ENCODE measurements around the gene ZC3H12C.

The ZC3H12C gene

DNA sequence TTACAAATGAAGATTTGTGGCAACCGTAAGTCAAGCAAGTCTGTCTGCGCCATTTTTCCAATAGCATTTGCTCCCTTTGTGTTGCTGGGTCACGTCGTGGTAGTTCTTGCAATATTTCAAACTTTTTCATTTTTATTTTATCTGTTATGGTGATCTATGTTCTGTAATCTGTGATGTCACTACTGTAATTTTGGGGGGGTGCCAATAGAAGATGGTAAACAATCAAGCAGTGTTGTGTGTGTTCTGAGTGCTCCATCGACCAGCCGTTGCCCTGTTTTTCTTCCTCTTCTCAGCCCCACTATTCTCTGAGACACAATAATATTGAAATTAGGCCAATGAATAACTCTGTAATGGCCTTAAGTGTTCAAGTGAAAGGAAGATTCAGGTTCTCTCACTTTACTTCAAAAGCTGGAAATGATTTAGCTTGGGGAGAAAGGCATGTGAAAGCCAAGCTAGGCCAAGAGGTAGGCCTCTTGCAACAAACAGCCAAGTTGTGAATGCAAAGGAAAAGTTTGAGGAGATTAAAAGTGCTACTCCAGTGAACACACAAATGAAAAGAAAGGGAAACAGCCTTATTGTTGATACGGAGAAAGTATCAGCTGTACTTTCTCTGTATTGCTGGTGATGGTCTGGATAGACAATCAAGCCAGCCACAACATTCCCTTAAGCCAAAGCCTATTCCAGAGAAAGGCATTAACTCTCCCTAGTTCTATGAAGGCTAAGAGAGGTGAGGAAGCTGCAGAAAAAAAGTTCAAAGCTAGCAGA lies 7.5 kb downstream of the ZC3H12C start:
- DNase-seq, result no peak

DNA sequence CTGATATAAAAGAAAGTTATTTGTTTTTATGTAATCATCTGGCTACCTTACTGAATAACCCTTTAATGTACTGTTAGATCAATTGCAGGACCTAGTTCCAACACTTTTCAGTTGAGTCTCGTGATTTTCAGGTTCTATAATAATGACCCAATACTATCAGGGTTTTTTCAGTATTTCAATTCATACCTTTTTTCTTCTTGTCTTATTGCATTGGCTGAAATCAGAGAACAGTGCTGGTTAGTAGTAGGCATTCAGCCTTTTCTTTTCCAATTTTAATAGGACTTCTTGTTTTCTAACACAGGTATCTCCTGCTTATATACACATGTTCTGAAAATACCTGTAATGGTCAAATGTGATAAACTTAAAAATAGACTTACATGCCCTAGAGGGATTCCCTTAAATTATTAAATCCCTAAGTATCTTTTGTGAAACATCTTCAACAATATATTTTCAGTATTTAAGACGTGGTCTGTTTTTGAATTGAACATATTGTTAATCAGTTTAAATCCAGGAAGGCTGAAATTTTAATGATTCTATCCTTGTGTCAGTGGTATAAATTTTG lies 13.6 kb downstream of the ZC3H12C start:
- DNase-seq, result no peak

DNA sequence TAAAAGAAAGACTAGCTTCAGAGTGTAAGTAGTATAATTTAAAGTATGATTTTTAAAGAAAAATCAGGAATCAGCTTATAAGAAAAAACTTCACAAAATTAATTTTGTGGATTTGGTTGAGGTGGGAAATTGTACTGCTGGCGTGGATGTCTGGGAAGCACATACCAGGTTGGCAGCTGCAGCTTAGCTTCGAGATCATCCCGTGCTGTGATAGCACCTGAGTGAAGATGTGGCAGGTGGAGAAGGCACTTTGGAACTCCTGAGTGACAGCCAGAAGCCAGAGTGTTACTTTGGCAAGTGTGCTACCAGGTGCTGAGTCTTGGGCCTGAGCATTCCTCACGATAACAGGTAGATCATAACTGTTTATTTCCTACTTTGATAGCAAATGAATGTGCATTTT lies 17.7 kb downstream of the ZC3H12C start:
- no peak for DNase-seq

DNA sequence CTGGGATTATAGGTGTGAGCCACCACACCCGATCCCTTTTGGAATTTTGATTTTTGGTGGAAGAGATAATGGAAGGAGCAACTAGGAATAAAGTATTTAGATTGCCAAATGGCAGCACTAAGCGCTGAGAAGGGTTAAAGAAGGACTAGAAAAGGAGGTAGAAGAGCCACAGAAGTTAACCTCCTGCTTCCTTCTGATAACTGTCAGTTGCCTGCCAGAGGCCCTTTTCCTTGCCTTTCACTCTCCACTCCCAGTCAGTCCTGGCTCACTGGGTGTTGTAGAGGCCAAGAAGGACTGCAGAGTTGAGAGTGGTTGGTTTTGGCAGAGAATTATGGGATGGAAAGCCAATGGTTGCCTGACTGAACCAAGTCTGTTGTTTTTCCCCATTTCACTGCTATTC lies 19.3 kb downstream of the ZC3H12C start:
- DNase-seq, result no peak

DNA sequence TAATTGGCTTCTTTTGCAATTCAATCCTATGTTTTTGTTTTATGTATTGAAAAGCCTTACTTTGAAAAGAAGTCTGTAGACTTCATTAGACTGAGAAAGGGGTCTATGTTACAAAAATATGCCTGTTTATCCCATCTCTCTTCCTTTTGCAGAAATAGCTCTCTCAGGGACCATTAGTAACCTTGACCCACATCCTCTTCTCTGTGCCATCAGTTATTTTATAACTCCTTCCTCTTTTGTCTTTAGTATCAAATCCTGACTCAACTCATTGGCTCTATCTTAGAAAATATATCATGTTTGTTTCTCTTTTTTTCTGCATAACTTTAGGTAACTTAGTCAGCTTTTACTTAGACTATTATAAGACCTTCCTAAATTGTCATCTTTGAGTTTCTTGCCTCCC lies 20.3 kb downstream of the ZC3H12C start:
- no peak for DNase-seq

DNA sequence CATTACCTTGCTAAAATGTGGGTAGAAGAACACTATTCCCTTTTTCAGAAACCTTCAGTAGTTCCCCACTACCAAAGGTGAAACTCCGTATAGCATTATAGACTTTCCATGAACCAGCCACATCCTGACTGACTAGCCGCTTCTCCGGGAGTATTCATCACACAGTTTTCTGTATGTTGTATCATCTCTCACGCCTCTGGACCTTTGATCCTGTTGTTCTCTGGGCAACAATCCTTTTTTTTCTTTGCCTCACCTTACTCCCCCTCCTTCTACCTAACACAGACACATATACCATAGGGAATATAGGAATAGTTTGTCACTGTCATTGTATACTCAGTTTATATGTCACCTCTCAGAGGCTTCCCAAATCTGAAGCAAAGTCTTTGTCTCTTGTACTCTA lies 20.8 kb downstream of the ZC3H12C start:
- DNase-seq, result no peak

DNA sequence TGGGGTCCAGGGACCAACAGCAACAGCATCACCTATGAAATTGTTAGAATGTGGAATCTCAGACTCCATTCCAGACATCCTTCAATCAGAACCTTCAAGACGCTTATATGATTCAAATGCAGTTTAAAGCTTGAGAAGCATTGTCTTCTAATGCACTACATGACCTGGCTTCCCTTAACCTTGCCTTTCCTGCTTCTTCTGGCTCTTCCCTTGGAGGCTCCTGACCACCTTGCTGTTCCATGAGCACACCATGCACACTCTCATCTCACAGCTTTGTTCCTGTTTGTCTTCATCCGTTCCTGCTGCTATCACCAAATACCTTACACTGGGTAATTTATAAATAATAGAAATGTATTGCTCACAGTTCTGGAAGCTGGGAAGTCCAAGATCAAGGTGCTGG lies 26.1 kb downstream of the ZC3H12C start:
- no peak for DNase-seq

DNA sequence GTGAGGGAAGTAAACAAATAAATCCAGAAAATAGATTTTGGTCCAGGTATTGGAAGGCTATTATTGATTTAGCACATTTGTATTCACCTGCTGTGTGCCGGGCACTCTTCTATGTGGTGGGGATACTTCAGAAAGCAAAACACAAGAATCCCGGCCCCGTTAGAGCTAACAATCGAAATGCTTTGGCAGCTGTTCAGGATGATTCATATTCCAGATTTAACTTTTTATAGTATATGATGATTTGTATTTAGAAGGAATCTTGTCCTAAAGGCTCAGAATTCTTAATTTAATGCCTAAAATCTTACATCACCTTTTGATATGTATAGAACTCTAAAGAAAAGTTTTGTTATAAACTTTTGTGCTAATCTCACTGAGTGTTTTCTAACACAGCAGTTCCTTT lies 28.0 kb downstream of the ZC3H12C start:
- DNase-seq, result no peak

DNA sequence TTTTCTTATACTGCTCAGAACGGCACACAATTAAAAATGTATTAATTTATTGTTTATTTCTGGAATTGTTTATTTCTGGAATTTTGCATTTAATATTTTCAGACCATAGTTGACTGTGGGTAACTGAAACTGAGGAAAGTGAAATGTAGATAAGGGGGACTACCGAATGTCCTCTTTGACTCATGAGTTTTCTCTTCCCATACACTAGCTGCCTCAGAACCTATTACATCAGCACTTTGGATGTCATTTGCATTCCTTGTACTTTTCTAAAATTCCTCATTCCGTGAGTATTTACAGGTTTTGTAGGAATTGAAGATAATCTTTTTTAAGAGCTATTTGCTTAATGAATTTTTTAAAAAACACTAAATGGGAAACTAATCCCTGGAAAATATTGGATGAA lies 29.8 kb downstream of the ZC3H12C start:
- no peak for DNase-seq

DNA sequence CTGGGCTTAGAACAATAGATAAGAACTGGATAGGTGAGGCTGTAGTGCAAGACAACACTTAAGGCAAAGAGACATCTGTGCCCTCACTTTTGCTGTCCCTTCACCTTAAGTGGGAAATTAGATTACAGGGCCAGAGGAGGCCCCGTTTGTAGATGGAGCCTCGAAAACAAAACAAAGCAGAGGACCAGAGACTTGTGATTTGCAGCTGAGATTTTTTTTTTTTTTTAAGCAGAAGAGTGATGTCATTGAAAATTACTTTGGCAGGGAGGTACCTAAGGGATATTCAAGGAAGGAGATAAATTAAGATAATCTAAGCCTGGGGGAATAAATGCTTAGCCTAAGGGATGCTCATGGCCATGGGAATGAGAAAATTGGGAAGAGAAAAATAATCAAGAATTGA lies 31.4 kb downstream of the ZC3H12C start:
- no peak for DNase-seq

DNA sequence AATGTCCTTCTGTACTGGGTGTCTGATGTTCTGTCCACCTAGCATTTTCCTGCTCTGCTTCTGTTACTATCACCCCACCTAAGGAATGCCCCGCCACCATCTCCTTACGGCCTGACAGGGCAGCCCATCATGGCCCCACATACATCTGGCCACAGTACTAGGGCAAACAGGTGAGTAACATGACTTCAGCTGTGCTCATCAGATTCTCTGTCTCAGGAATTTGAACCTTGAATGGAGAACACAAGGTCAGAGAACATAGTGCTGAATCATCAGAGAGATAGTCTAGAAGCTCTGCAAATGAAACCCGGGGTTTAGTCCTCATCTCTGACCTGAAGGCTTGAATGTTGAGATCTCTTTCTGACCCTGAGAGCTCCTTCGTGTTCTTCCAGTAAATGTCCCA lies 32.4 kb downstream of the ZC3H12C start:
- no peak for DNase-seq

DNA sequence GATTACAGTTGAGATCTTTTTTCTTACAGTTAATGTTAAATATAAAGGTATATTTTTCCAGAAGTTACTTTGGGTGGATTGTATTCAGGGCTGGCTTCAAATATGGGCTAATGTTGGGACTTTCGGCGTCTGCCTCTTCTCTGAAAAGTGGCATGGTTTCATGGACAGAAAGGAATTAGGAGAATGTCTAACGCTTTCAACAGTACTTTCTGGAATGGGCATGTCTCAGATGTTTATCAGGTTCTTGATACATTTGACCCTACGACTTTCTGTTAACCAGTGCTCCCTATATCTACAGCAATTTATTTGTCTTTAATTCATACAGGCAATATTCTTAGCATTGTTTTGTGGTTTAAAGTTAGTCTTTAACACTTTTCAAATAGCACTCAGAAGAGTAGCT lies 33.7 kb downstream of the ZC3H12C start:
- DNase-seq, result no peak

DNA sequence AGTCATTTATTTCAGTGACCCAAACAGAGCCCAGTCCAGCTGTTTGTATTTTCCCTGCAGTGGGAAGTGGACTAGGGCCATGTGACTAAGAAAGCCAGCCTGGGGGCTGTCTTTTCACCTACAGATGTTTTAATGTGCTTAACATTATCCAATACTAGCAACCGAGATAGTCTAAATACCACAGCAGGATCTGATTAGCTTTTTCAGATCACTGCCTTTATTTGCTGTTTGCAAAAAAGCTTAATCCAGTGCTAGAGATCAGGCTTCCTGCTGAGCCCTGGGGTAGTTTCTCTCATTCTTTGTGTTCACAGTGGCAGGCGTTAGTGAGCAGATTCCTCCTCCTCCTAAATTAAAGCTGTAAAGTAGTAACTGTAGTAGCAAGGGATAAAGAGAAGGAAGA lies 35.0 kb downstream of the ZC3H12C start:
- DNase-seq, result peak; percentile 35

DNA sequence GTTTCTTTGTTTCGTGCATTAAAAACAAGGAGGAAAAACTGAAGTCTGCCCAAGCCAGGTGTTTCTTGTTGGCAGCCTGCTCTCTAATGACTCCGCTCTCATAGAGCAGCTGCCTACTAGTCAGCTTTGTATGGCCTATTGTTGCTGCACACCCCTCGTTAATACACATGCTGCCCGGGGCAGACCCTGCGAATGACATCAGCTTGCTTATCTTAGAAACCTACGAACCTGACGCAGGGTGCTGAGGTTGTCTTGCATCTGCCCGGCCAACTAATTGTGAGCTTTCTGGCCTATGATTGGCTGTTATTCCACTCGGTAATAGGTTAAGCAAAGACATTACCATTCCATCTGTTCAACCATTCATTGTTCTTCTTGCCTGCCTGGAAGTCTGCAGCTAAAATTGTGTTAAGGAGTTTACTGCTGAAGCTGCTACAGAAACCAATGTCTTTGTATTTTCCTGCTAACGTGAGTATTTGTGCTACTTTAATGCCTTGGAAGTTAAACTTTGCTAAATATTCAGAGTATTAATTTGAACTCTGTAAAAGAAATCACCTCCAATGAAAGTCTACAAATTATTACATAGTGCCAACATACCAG lies 37.5 kb downstream of the ZC3H12C start:
- DNase-seq, result peak; percentile 99

DNA sequence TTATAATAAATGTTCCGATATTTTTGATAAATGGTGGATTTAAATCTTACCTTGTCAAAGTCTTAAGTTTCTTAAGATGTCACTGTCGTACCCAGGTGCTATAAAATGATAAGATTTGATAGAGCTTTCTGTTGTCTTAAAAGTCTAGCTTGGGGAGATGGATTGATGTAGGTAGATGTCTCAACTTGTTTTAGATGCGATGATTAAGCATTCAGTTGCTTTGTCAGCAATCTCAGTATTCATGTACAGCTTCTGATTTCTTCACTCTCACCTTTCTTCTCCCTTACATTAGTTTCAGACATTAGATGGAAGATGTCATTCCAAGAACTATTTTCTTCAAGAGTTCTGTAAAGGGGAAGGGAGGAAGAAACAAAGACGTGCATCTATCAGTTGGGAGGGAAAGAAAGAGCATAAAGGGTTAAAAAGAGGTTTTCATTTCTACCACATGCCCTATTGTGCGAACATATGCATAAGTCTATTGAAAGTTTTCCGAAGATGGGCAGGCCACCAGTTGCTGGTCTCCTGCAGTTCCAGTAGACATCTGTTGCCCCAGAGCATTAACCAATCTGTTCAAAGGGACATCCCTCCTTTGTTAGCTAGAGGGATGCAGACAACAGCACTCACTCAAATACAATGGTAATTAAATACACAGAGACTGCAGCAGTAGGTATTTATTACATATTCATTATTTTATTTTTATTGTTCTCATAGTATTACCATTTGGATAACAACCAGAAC lies 38.4 kb downstream of the ZC3H12C start:
- DNase-seq, result peak; percentile 51

DNA sequence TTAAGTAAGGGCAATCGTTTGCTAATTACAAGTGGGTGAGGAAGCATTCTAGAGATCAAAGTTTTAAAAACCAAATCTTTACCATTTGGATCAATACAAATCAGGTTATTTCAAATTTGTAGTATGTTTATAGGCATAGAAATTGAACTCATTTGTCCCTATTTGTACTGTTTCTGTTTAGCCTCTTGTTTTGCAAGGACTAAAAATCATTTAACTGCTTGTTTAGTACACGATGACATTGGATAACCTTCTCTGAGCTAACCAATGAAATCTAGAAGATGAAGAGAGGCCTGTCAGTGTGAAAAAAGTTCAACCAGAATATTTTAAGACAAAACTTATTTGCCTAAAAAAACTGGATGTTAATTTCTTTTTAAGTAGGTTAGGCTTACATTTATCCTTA lies 40.0 kb downstream of the ZC3H12C start:
- DNase-seq, result no peak

DNA sequence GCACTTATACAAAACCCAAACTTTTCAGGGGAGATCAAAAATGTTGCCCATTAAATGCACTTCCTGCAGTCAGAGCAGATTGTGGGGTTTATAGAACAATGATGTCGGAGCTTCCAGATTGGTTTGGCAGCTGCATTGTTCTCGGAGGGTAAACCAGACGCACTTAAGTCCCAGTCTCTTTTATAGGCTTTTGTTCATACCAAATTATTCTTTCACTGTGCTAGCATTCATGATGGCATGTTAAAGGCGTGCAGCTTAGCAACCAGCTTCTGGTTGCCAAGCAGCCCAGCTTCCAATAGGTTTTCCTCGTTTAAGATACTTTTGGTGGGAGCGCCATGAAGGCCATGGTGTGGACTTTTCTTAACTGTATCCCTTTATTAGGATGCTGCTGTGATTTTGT lies 40.9 kb downstream of the ZC3H12C start:
- DNase-seq, result peak; percentile 94

DNA sequence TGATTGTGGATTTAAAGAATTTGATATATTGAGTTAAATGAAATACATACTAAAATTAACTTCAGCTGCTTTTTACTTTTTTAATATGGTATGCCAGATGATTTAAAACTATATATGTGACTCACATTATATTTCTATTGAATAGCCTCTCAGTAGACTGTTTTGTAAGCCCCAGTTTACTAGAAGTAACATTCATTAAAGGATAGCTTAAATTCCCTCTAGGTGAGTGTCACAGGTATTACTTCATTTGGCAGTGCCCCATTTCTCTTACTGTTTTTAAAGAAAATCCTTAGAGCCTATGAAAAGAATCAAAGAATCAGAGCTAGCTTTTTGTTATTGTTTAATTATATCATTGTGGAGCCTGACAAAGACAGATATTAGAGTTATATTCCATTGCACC lies 48.6 kb downstream of the ZC3H12C start:
- no peak for DNase-seq

DNA sequence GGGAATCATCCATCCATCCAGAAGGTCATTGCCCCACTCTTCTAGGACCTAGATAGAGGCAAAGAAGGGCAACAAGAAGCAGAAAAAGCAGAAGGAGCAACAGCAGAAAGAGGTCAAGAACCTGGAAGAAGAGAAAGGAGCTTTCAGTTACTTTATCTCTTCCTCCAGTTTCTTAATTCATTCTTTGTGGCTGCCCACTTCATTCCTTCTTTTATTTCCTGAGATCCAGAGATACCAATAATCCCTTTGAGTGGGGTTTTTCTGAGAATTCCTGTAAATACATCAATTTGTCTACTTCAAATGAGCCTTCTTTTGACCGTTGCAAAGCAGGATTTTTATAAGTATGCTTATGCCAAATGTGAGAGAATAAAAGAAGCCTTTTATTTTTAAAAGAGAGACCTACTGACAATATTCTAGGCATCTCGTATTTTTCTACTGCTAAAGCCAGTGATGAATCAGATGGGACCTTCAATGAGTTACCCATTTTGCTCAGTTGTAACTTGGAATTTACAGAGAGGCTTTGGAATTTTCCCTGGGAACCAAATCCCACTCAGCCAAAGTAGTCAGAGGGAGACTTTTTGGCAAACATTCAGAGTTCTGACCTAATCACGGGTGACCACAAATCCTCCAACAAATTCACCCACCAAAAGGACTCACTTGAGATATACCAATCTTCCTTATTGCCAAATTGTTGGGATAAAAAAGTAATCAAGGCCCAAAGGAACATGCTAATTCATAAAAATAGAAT lies 54.9 kb downstream of the ZC3H12C start:
- DNase-seq, result no peak

DNA sequence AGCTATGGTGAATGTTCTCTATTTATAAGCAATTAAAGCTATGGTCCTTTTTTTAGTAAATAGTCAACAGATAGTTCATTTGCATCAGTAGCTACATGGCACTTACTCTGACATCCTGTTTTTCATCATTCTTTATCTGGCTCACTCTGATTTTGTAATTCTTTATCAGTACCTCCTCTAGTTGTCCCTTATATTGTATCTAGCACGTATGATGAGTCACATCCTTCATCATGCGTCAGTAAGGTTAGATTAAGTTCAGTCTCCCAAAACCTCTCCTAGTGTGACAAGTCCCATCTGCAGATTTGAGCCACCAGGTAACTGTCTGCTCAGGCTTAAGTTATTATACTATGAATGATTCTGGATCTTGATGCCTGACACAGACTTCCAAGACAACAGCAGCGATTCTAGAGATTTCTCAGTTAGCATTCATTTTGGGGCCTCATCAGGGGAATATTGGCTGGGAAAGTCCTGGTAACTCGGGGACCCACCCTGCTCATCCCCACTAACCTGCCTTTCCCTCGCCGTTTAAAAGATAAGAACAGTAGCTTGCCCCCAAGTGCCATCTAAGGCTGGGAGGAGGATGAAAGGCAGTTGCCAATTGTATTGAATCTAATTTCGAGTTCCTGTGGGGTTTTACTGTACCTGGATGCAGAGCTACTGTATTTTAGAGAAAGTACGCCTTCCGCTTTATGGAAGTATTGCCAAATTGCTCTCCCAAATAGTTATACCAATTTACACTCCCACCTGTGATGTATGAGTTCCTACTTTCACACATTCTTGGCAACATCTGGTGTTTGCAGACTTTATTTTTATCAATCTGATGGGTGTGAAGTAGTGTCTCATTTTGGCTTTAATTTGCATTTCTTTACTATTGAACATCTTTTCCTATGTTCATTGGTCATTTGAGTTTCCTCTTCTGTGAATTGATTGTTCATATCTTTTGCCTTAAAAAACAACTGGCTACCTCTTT lies 55.9 kb downstream of the ZC3H12C start:
- no peak for DNase-seq

DNA sequence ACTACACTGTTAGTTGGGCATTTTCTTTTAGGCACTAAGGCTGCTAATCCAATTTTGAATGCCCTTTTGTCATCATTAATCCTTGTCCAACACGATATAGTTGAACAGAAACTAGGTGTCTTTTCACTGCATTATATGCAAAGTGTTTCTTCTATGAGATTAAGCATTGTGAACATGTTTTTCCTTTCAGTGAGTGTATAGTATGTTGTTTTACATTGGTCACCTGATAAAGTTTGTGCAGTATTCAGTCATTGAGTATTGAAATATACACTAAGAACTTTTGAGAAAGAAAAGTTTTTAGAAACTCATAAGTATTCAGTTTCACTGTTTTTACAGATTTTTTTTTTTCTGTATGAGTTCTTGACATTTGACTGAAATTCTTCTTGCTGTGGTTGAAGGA lies 59.0 kb downstream of the ZC3H12C start:
- no peak for DNase-seq

DNA sequence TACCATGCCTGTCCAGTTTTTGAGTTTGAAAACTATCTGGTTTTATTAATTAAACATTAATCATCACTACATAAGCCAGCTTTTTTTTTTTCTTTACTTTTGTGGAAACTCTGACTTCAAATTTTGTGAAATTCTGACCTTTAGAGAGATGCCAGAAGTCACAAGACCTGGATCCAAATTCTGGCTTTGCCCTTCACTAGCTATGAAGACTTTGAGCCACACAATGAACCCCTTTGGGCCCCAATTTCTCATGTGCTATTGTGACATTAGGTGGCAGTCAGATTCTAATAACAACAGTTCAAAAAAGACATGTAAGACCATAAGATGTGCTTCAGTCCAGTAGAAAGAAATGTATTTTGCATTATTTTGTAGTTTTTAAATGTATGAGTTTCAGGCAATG lies 60.3 kb downstream of the ZC3H12C start:
- no peak for DNase-seq
